ENCODE results near the gene LRRC47.

- TF ChIP-seq CTCF (IDR thresholded peaks at IDR 0.05 in 4 of 5, conservative IDR thresholded peaks at IDR 0.05 in 1 of 5), result no peak
- TF ChIP-seq POLR2A (IDR thresholded peaks at IDR 0.05), result no peak
Observed at GRCh38 chr1:3814771-3815561, 18.7 kb upstream of the LRRC47 start.

Data from gastrocnemius medialis (tissue), 4 donors.